Measurements from ENCODE around the gene ATP1A3.
"Not testable (repeated sequence)": the region's sequence is repeated elsewhere in the genome, so short reads cannot be mapped to it uniquely, and the experiment has no call there.

Gene ATP1A3

GRCh38 chr19:41993612-41994483, at the start of gene ATP1A3:
ATP1A3 (minus strand) TSS chr19:41994230; CDS start chr19:41994076, 154 bp downstream.
- Histone ChIP-seq H3K9ac (ENCODE audit: insufficient read length, low read depth) (peak within 1 kb of the TSS; percentile 79), H3K4me1 (ENCODE audit: insufficient read depth, insufficient read length) (peaks cover 9% of the 10 kb centered on the region), H3K9me3 (ENCODE audit: insufficient read depth, low read length) (no peaks in the 10 kb centered on the region), H3K36me3 (ENCODE audit: insufficient read depth, insufficient read length, low read length) (no peaks in the 10 kb centered on the region), H3K27me3 (ENCODE audit: insufficient read depth, insufficient read length) (peaks cover 49% of the 10 kb centered on the region), H3K4me3 (ENCODE audit: insufficient read length, low read depth) (peak within 1 kb of the TSS; percentile 67)
- peak; percentile 28 for DNase-seq (ENCODE audit: low read depth, low spot score)
- TF ChIP-seq YY1 (IDR thresholded peaks at IDR 0.05; ENCODE audit: insufficient read depth, insufficient read length) (no peak), ZNF274 (IDR thresholded peaks at IDR 0.05; ENCODE audit: low read depth, low read length) (no peak), SUZ12 (IDR thresholded peaks at IDR 0.05; ENCODE audit: extremely low read depth, insufficient read depth, insufficient read length) (no peak)

GRCh38 chr19:42042455-42043170, 48.6 kb upstream of the ATP1A3 start:
- no peaks in the 10 kb centered on the region for H3K27me3 ChIP-seq (ENCODE audit: insufficient read depth, insufficient read length)
- H3K9me3 ChIP-seq (ENCODE audit: insufficient read depth, low read length) = no peaks in the 10 kb centered on the region
- no peaks in the 10 kb centered on the region for H3K4me1 ChIP-seq (ENCODE audit: insufficient read depth, insufficient read length)
- H3K9ac ChIP-seq (ENCODE audit: insufficient read length, low read depth) = no peak overlapping the region
- H3K36me3 ChIP-seq (ENCODE audit: insufficient read depth, insufficient read length, low read length) = peaks cover 25% of the 10 kb centered on the region
- H3K4me3 ChIP-seq (ENCODE audit: insufficient read length, low read depth) = no peak overlapping the region
- no peak for TF ChIP-seq YY1 (IDR thresholded peaks at IDR 0.05; ENCODE audit: insufficient read depth, insufficient read length)
- no peak for TF ChIP-seq SUZ12 (IDR thresholded peaks at IDR 0.05; ENCODE audit: extremely low read depth, insufficient read depth, insufficient read length)
- TF ChIP-seq ZNF274 (IDR thresholded peaks at IDR 0.05; ENCODE audit: low read depth, low read length) = no peak
- no peak for DNase-seq (ENCODE audit: low read depth, low spot score)

GRCh38 chr19:42040491-42040890, 46.5 kb upstream of the ATP1A3 start:
- H3K4me1 ChIP-seq (ENCODE audit: insufficient read depth, insufficient read length); H3K9ac ChIP-seq (ENCODE audit: insufficient read length, low read depth); H3K27me3 ChIP-seq (ENCODE audit: insufficient read depth, insufficient read length); H3K9me3 ChIP-seq (ENCODE audit: insufficient read depth, low read length); H3K4me3 ChIP-seq (ENCODE audit: insufficient read length, low read depth); DNase-seq (ENCODE audit: low read depth, low spot score): not testable (repeated sequence)
- H3K36me3 ChIP-seq (ENCODE audit: insufficient read depth, insufficient read length, low read length) = peaks cover 25% of the 10 kb centered on the region

- Histone ChIP-seq H3K36me3 (ENCODE audit: insufficient read depth, insufficient read length, low read length) (peaks cover 25% of the 10 kb centered on the region), H3K9ac (ENCODE audit: insufficient read length, low read depth) (no peak overlapping the region), H3K4me1 (ENCODE audit: insufficient read depth, insufficient read length) (no peaks in the 10 kb centered on the region), H3K27me3 (ENCODE audit: insufficient read depth, insufficient read length) (no peaks in the 10 kb centered on the region), H3K9me3 (ENCODE audit: insufficient read depth, low read length) (no peaks in the 10 kb centered on the region), H3K4me3 (ENCODE audit: insufficient read length, low read depth) (no peak overlapping the region)
- TF ChIP-seq YY1 (IDR thresholded peaks at IDR 0.05; ENCODE audit: insufficient read depth, insufficient read length) (no peak), ZNF274 (IDR thresholded peaks at IDR 0.05; ENCODE audit: low read depth, low read length) (no peak), SUZ12 (IDR thresholded peaks at IDR 0.05; ENCODE audit: extremely low read depth, insufficient read depth, insufficient read length) (no peak)
- no peak for DNase-seq (ENCODE audit: low read depth, low spot score)
Measured at GRCh38 chr19:42040031-42040430, 46.0 kb upstream of the ATP1A3 start.

GRCh38 chr19:42038666-42039065, 44.6 kb upstream of the ATP1A3 start:
- H3K36me3 ChIP-seq (ENCODE audit: insufficient read depth, insufficient read length, low read length) = peaks cover 25% of the 10 kb centered on the region
- H3K27me3 ChIP-seq (ENCODE audit: insufficient read depth, insufficient read length) = no peaks in the 10 kb centered on the region
- TF ChIP-seq ZNF274 (IDR thresholded peaks at IDR 0.05; ENCODE audit: low read depth, low read length) = no peak
- no peak for TF ChIP-seq YY1 (IDR thresholded peaks at IDR 0.05; ENCODE audit: insufficient read depth, insufficient read length)
- TF ChIP-seq SUZ12 (IDR thresholded peaks at IDR 0.05; ENCODE audit: extremely low read depth, insufficient read depth, insufficient read length) = no peak
- no peaks in the 10 kb centered on the region for H3K4me1 ChIP-seq (ENCODE audit: insufficient read depth, insufficient read length)
- DNase-seq (ENCODE audit: low read depth, low spot score) = no peak
- H3K9ac ChIP-seq (ENCODE audit: insufficient read length, low read depth) = no peak overlapping the region
- H3K4me3 ChIP-seq (ENCODE audit: insufficient read length, low read depth) = no peak overlapping the region
- no peaks in the 10 kb centered on the region for H3K9me3 ChIP-seq (ENCODE audit: insufficient read depth, low read length)

GRCh38 chr19:42037649-42038048, 43.6 kb upstream of the ATP1A3 start:
- TF ChIP-seq SUZ12 (IDR thresholded peaks at IDR 0.05; ENCODE audit: extremely low read depth, insufficient read depth, insufficient read length) (no peak), ZNF274 (IDR thresholded peaks at IDR 0.05; ENCODE audit: low read depth, low read length) (no peak), YY1 (IDR thresholded peaks at IDR 0.05; ENCODE audit: insufficient read depth, insufficient read length) (no peak)
- Histone ChIP-seq H3K27me3 (ENCODE audit: insufficient read depth, insufficient read length) (no peaks in the 10 kb centered on the region), H3K4me3 (ENCODE audit: insufficient read length, low read depth) (no peak overlapping the region), H3K4me1 (ENCODE audit: insufficient read depth, insufficient read length) (no peaks in the 10 kb centered on the region), H3K9me3 (ENCODE audit: insufficient read depth, low read length) (no peaks in the 10 kb centered on the region), H3K36me3 (ENCODE audit: insufficient read depth, insufficient read length, low read length) (peaks cover 25% of the 10 kb centered on the region), H3K9ac (ENCODE audit: insufficient read length, low read depth) (no peak overlapping the region)
- DNase-seq (ENCODE audit: low read depth, low spot score) = no peak

- not testable (repeated sequence) for H3K27me3 ChIP-seq (ENCODE audit: insufficient read depth, insufficient read length); H3K9ac ChIP-seq (ENCODE audit: insufficient read length, low read depth); H3K4me3 ChIP-seq (ENCODE audit: insufficient read length, low read depth); H3K4me1 ChIP-seq (ENCODE audit: insufficient read depth, insufficient read length); H3K9me3 ChIP-seq (ENCODE audit: insufficient read depth, low read length)
- DNase-seq (ENCODE audit: low read depth, low spot score) = peak; percentile 56
- peaks cover 12% of the 10 kb centered on the region for H3K36me3 ChIP-seq (ENCODE audit: insufficient read depth, insufficient read length, low read length)
Measured at GRCh38 chr19:42034640-42035391, 40.8 kb upstream of the ATP1A3 start.
